ENCODE data around the gene ACTL8. TPM values are rescaled to one million over a fixed set of nuclear protein-coding genes. Genes with fewer than 3 reads are reported as not detected.
"Not testable (repeated sequence)": the region's sequence is repeated elsewhere in the genome, so short reads cannot be mapped to it uniquely, and the experiment has no call there.

ACTL8 gene
- total RNA-seq, 1 donor from 2014 or later, result not detected

DNA sequence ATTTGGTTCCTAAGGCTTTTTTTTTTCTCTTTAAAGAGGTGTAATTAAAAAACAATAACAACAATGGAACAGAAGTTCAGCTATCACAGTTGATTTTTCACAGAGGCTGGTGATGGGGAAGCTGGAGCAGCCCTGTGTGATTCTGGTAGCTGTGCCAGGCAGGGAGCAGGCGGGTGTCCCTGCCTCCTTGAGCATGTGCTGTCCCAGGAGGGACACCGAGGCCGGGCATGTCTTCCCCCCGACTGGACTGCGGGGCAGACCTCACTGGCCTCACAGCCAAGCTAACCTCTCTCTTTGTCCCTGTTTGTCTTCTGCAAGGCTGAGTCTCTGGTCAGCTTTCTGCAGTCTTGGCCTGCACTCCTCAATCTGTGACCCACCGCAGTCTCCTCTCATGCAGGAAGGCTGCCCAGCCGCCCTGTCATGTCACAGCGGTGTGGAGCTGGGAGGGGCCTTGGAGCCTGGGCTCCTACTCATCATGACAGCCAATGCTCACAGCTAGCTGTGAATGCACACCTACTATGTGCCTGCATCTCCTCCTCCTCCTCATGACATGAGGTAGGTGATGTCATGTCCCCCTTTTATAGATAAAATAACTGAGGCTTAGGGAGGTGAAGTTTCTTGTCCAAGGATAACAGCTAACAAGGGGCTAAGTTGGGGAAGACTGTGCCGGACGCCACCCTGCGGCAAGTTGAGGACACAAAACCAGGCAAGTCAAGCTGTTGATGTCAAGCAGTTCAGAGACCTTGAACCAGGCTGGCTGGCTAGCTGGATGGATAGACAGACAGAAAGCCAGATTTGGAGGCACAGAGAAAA, 10.3 kb upstream of the ACTL8 start:
- no peak overlapping the region for H3K9ac ChIP-seq (ENCODE audit: low read depth in 1 of 3, low read length in 3 of 3)
- H3K36me3 ChIP-seq (ENCODE audit: control insufficient read depth in 3 of 3, insufficient read depth in 3 of 3, low read length in 3 of 3), result no peaks in the 10 kb centered on the region
- peaks cover 0 to 2% (median 2%) of the 10 kb centered on the region in 3 donors for H3K4me1 ChIP-seq (ENCODE audit: control insufficient read depth in 3 of 3, insufficient read depth in 3 of 3, low read length in 3 of 3)
- H3K9me3 ChIP-seq (ENCODE audit: control insufficient read depth in 3 of 3, low read length in 3 of 3), result no peaks in the 10 kb centered on the region
- H3K27ac ChIP-seq (ENCODE audit: low read depth, low read length), result no peak overlapping the region
- no peak overlapping the region for H3K4me3 ChIP-seq (ENCODE audit: low read length in 3 of 3)
- H3K27me3 ChIP-seq (ENCODE audit: control insufficient read depth in 3 of 3, insufficient read depth in 3 of 3, low read length in 3 of 3), result peaks cover 23 to 42% (median 30%) of the 10 kb centered on the region in 3 donors

DNA sequence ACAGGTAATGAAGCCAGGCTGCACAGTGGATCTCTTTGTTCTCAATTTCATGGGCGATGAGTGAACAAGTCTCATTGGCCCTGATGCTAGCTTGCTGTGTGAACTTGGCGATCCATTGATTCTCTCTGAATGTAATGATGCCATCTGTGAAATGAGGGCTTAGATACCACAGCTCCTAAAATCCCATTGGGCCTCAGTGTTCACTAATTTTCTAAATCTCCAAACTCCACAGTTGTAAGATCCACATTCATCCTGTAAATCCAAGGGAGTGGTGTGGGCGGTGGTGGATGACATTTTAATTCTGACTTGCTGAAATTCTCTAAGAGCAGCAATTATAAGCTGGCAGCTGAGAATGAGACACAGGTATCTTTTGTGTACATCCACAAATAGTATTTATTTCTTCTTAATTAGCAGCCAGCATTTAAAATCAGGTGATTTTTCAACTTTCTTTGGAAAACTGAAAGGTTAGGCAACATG, 9.6 kb upstream of the ACTL8 start:
- Histone ChIP-seq H3K27me3 (ENCODE audit: control insufficient read depth in 3 of 3, insufficient read depth in 3 of 3, low read length in 3 of 3) (peaks cover 23 to 42% (median 26%) of the 10 kb centered on the region in 3 donors), H3K27ac (ENCODE audit: low read depth, low read length) (no peak overlapping the region), H3K4me3 (ENCODE audit: low read length in 3 of 3) (no peak overlapping the region), H3K4me1 (ENCODE audit: control insufficient read depth in 3 of 3, insufficient read depth in 3 of 3, low read length in 3 of 3) (peaks cover 0 to 2% (median 2%) of the 10 kb centered on the region in 3 donors), H3K9me3 (ENCODE audit: control insufficient read depth in 3 of 3, low read length in 3 of 3) (no peaks in the 10 kb centered on the region), H3K9ac (ENCODE audit: low read depth in 1 of 3, low read length in 3 of 3) (no peak overlapping the region), H3K36me3 (ENCODE audit: control insufficient read depth in 3 of 3, insufficient read depth in 3 of 3, low read length in 3 of 3) (no peaks in the 10 kb centered on the region)

DNA sequence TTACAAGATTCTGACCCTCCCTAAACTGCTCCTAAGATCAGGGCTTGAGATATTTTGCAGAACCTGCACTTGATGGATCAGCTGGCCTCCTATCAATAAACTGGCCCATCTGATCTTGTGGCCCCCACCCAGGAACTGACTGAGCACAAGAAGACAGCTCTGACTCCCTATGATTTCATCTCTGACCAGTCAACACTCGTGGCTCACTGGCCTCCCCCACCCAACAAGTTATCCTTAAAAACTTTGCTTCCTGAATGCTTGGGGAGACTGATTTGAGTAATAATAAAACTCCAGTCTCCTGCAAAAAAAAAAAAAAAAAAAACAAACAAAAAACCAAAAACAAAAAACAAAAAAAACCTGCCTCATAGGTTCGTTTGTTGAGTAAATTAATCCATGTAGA, 8.9 kb upstream of the ACTL8 start:
- not testable (repeated sequence) for H3K4me1 ChIP-seq (ENCODE audit: control insufficient read depth in 3 of 3, insufficient read depth in 3 of 3, low read length in 3 of 3); H3K36me3 ChIP-seq (ENCODE audit: control insufficient read depth in 3 of 3, insufficient read depth in 3 of 3, low read length in 3 of 3); H3K9ac ChIP-seq (ENCODE audit: low read depth in 1 of 3, low read length in 3 of 3); H3K27ac ChIP-seq (ENCODE audit: low read depth, low read length); H3K4me3 ChIP-seq (ENCODE audit: low read length in 3 of 3); H3K9me3 ChIP-seq (ENCODE audit: control insufficient read depth in 3 of 3, low read length in 3 of 3)
- H3K27me3 ChIP-seq (ENCODE audit: control insufficient read depth in 3 of 3, insufficient read depth in 3 of 3, low read length in 3 of 3), result peaks cover 15 to 35% (median 19%) of the 10 kb centered on the region in 3 donors

DNA sequence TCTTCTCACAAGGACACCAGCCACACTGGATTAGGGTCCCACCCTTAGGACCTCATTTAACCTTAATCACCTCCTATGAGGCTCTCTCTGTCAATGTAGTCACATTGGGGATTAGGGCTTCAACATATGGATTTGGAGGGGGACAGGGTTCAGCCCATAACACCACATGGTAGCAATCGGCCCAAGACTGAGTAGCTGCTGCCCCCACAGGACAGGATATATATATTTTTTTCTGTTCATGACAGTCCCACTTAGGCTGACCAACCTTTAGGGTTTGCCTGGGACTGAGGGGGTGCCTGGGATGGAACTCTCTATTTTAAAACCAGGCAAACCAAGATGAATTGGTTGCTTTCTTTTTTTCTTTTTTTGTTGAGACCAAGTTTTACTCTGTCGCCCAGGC, 8.2 kb upstream of the ACTL8 start:
- Histone ChIP-seq H3K4me1 (ENCODE audit: control insufficient read depth in 3 of 3, insufficient read depth in 3 of 3, low read length in 3 of 3) (peaks cover 0 to 2% (median 2%) of the 10 kb centered on the region in 3 donors), H3K4me3 (ENCODE audit: low read length in 3 of 3) (no peak overlapping the region), H3K27ac (ENCODE audit: low read depth, low read length) (no peak overlapping the region), H3K9me3 (ENCODE audit: control insufficient read depth in 3 of 3, low read length in 3 of 3) (no peaks in the 10 kb centered on the region), H3K9ac (ENCODE audit: low read depth in 1 of 3, low read length in 3 of 3) (no peak overlapping the region), H3K36me3 (ENCODE audit: control insufficient read depth in 3 of 3, insufficient read depth in 3 of 3, low read length in 3 of 3) (no peaks in the 10 kb centered on the region), H3K27me3 (ENCODE audit: control insufficient read depth in 3 of 3, insufficient read depth in 3 of 3, low read length in 3 of 3) (peaks cover 10 to 29% (median 14%) of the 10 kb centered on the region in 3 donors)

DNA sequence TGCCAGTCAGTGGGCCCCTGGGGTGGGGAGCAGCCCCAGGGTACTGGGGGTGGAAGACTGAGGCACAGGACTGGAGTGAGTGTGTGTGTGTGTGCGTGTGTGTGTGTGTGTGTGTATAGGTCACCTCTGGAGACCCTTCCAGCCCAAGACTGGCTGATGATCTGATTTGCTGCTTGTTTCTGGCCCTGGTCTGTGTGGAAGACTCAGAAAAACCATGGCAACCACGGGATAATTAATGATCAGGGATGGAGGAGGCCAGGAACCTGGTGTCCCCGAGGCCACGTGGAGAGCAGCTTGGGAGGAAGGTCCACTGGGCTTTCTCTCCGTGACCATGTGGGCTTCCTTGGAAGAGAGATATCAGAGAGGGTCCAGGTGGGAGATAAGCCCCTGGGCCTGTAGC, 4.8 kb upstream of the ACTL8 start:
- H3K4me1 ChIP-seq (ENCODE audit: control insufficient read depth in 3 of 3, insufficient read depth in 3 of 3, low read length in 3 of 3), result no peaks in the 10 kb centered on the region
- peaks cover 0 to 9% (median 4%) of the 10 kb centered on the region in 3 donors for H3K9me3 ChIP-seq (ENCODE audit: control insufficient read depth in 3 of 3, low read length in 3 of 3)
- no peak overlapping the region for H3K4me3 ChIP-seq (ENCODE audit: low read length in 3 of 3)
- H3K27me3 ChIP-seq (ENCODE audit: control insufficient read depth in 3 of 3, insufficient read depth in 3 of 3, low read length in 3 of 3), result peaks cover 1 to 16% (median 11%) of the 10 kb centered on the region in 3 donors
- no peak overlapping the region for H3K27ac ChIP-seq (ENCODE audit: low read depth, low read length)
- H3K36me3 ChIP-seq (ENCODE audit: control insufficient read depth in 3 of 3, insufficient read depth in 3 of 3, low read length in 3 of 3), result no peaks in the 10 kb centered on the region
- H3K9ac ChIP-seq (ENCODE audit: low read depth in 1 of 3, low read length in 3 of 3), result no peak overlapping the region

DNA sequence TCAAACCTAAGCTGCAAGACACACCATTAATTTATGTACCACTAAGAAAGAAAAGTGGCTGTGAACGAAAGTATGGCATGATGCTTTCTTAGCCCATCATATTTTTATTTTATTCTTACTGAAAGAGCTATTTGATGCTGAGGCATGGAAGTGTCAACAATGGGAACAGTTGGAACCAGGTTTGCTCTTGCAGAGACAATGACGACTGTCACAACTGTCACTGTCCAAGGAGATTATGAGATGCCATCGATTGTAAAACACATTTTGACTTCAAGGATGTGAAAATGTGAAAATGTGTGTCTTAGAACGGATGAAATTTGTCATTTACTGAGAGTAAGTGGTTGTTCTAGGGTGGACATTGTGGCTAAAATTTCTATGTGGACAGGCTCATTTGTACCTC, 2.8 kb upstream of the ACTL8 start:
- Histone ChIP-seq H3K9ac (ENCODE audit: low read depth in 1 of 3, low read length in 3 of 3) (no peak overlapping the region), H3K4me1 (ENCODE audit: control insufficient read depth in 3 of 3, insufficient read depth in 3 of 3, low read length in 3 of 3) (no peaks in the 10 kb centered on the region), H3K27me3 (ENCODE audit: control insufficient read depth in 3 of 3, insufficient read depth in 3 of 3, low read length in 3 of 3) (peaks cover 0 to 11% (median 6%) of the 10 kb centered on the region in 3 donors), H3K27ac (ENCODE audit: low read depth, low read length) (no peak overlapping the region), H3K4me3 (ENCODE audit: low read length in 3 of 3) (no peak overlapping the region), H3K36me3 (ENCODE audit: control insufficient read depth in 3 of 3, insufficient read depth in 3 of 3, low read length in 3 of 3) (no peaks in the 10 kb centered on the region), H3K9me3 (ENCODE audit: control insufficient read depth in 3 of 3, low read length in 3 of 3) (peaks cover 3 to 12% (median 4%) of the 10 kb centered on the region in 3 donors)

DNA sequence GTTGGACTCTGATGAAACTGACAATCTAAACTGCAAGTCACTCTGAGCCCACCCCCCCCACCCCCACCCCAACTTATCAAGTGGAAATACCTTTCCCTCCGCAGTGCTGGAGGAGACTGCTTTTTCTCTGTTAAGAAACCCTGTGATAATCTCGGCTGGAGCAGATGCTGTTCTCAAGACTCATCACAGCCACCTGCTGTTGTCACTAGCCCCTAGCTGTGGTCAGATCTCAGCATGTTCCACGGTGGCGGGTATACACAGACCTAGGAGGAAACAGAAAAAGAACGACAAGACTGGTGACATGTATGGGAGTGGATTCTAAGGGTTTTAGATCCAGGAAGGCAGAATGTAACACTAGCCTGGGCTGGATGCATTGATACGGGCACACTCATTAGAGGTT, 2.3 kb downstream of the ACTL8 start:
- Histone ChIP-seq H3K27me3 (ENCODE audit: control insufficient read depth in 3 of 3, insufficient read depth in 3 of 3, low read length in 3 of 3) (no peaks in the 10 kb centered on the region), H3K9ac (ENCODE audit: low read depth in 1 of 3, low read length in 3 of 3) (no peak overlapping the region), H3K4me1 (ENCODE audit: control insufficient read depth in 3 of 3, insufficient read depth in 3 of 3, low read length in 3 of 3) (no peaks in the 10 kb centered on the region), H3K36me3 (ENCODE audit: control insufficient read depth in 3 of 3, insufficient read depth in 3 of 3, low read length in 3 of 3) (no peaks in the 10 kb centered on the region), H3K9me3 (ENCODE audit: control insufficient read depth in 3 of 3, low read length in 3 of 3) (peaks cover 11 to 21% (median 13%) of the 10 kb centered on the region in 3 donors), H3K27ac (ENCODE audit: low read depth, low read length) (no peak overlapping the region), H3K4me3 (ENCODE audit: low read length in 3 of 3) (no peak overlapping the region)

DNA sequence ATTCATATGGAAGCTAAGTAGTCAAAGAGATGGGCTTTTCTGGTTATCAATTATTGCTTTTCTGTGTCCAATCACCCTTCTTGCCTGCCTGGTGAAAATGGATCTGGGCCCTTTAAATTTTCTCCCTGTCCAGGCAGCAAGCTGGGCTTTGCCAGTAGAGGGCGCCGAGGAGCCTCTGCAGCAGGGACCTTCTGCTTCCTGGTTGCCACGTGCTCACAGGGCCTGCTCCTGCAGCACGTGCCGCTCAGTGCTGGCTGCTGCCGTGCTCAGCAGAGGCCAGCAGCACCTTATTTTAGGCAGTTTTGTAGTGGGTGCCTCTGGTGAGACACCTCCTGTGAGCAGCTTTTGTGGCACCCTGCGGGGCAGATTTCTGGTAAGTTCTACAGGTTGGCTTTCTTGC, 4.0 kb downstream of the ACTL8 start:
- Histone ChIP-seq H3K27ac (ENCODE audit: low read depth, low read length) (no peak overlapping the region), H3K36me3 (ENCODE audit: control insufficient read depth in 3 of 3, insufficient read depth in 3 of 3, low read length in 3 of 3) (no peaks in the 10 kb centered on the region), H3K9ac (ENCODE audit: low read depth in 1 of 3, low read length in 3 of 3) (no peak overlapping the region), H3K27me3 (ENCODE audit: control insufficient read depth in 3 of 3, insufficient read depth in 3 of 3, low read length in 3 of 3) (peaks cover under 1 to 10% (median under 1%) of the 10 kb centered on the region in 3 donors), H3K9me3 (ENCODE audit: control insufficient read depth in 3 of 3, low read length in 3 of 3) (peaks cover 11 to 21% (median 13%) of the 10 kb centered on the region in 3 donors), H3K4me1 (ENCODE audit: control insufficient read depth in 3 of 3, insufficient read depth in 3 of 3, low read length in 3 of 3) (no peaks in the 10 kb centered on the region), H3K4me3 (ENCODE audit: low read length in 3 of 3) (no peak overlapping the region)

DNA sequence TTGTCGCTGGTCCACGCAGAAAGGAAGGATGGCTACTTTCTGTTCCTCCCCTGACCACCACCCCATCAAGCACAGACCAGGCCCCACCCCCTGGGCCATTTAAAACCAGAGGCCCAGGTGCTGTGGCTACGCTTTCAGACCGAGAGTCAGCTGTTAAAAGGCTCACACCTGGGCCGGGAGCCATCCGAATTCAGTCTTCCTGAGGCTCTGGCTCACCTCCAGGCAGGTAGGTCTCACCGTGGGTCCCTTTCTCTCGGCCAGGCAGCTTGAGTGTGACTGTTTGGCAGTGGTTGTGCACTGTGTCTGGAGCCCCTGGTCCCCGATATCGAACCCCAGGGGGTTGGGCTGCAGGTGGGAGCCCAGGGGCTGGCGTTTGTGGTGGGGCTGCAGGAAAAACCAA, 7.2 kb downstream of the ACTL8 start:
- Histone ChIP-seq H3K9ac (ENCODE audit: low read depth in 1 of 3, low read length in 3 of 3) (no peak overlapping the region), H3K27me3 (ENCODE audit: control insufficient read depth in 3 of 3, insufficient read depth in 3 of 3, low read length in 3 of 3) (peaks cover 6 to 17% (median 14%) of the 10 kb centered on the region in 3 donors), H3K27ac (ENCODE audit: low read depth, low read length) (no peak overlapping the region), H3K4me3 (ENCODE audit: low read length in 3 of 3) (no peak overlapping the region), H3K4me1 (ENCODE audit: control insufficient read depth in 3 of 3, insufficient read depth in 3 of 3, low read length in 3 of 3) (peaks cover 0 to 6% (median 0%) of the 10 kb centered on the region in 3 donors), H3K36me3 (ENCODE audit: control insufficient read depth in 3 of 3, insufficient read depth in 3 of 3, low read length in 3 of 3) (no peaks in the 10 kb centered on the region), H3K9me3 (ENCODE audit: control insufficient read depth in 3 of 3, low read length in 3 of 3) (peaks cover 8 to 10% (median 9%) of the 10 kb centered on the region in 3 donors)

DNA sequence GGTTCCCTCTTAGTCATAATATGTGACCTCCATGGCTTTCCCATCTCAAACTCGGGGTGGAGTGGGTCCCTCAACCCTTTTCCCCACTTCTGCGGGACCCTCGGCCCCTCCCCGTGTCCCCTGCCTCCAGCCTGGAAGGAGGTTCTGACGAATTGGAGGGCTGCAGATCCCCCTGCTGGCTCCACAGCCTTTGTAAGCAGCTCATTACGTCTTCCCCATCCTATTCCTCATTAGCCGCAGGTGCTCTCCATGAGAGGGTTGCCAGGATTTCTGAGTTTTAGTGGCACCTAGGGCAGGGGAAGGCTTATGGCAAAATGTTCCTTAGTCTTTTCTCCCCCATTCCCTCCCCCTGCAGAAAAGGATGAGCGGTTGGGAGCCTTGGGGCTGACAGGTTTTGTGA, 8.3 kb downstream of the ACTL8 start:
- H3K27ac ChIP-seq (ENCODE audit: low read depth, low read length), result no peak overlapping the region
- no peaks in the 10 kb centered on the region for H3K36me3 ChIP-seq (ENCODE audit: control insufficient read depth in 3 of 3, insufficient read depth in 3 of 3, low read length in 3 of 3)
- H3K4me1 ChIP-seq (ENCODE audit: control insufficient read depth in 3 of 3, insufficient read depth in 3 of 3, low read length in 3 of 3), result peaks cover 0 to 6% (median 2%) of the 10 kb centered on the region in 3 donors
- no peak overlapping the region for H3K4me3 ChIP-seq (ENCODE audit: low read length in 3 of 3)
- H3K27me3 ChIP-seq (ENCODE audit: control insufficient read depth in 3 of 3, insufficient read depth in 3 of 3, low read length in 3 of 3), result peaks cover 6 to 17% (median 14%) of the 10 kb centered on the region in 3 donors
- H3K9ac ChIP-seq (ENCODE audit: low read depth in 1 of 3, low read length in 3 of 3), result no peak overlapping the region
- H3K9me3 ChIP-seq (ENCODE audit: control insufficient read depth in 3 of 3, low read length in 3 of 3), result peaks cover 0 to 10% (median 6%) of the 10 kb centered on the region in 3 donors
